ENCODE results near the gene SIGLEC11.
"Not testable (repeated sequence)": the region's sequence is repeated elsewhere in the genome, so short reads cannot be mapped to it uniquely, and the experiment has no call there.

The SIGLEC11 gene

GRCh38 chr19:49971991-49972411 lies 11.0 kb upstream of the SIGLEC11 start:
- TF ChIP-seq, protein P1, sequence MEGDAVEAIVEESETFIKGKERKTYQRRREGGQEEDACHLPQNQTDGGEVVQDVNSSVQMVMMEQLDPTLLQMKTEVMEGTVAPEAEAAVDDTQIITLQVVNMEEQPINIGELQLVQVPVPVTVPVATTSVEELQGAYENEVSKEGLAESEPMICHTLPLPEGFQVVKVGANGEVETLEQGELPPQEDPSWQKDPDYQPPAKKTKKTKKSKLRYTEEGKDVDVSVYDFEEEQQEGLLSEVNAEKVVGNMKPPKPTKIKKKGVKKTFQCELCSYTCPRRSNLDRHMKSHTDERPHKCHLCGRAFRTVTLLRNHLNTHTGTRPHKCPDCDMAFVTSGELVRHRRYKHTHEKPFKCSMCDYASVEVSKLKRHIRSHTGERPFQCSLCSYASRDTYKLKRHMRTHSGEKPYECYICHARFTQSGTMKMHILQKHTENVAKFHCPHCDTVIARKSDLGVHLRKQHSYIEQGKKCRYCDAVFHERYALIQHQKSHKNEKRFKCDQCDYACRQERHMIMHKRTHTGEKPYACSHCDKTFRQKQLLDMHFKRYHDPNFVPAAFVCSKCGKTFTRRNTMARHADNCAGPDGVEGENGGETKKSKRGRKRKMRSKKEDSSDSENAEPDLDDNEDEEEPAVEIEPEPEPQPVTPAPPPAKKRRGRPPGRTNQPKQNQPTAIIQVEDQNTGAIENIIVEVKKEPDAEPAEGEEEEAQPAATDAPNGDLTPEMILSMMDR (IDR thresholded peaks at IDR 0.05; ENCODE audit: low read depth, low read length): no peak
- Histone ChIP-seq H3K4me3 (ENCODE audit: low read depth, low read length) (no peak overlapping the region), H3K27ac (no peak overlapping the region), H3K9me3 (ENCODE audit: severe bottlenecking) (no peaks in the 10 kb centered on the region), H3K36me3 (no peaks in the 10 kb centered on the region), H3K27me3 (ENCODE audit: insufficient read depth, low read depth, severe bottlenecking) (no peaks in the 10 kb centered on the region)
- no peak for DNase-seq

DNA sequence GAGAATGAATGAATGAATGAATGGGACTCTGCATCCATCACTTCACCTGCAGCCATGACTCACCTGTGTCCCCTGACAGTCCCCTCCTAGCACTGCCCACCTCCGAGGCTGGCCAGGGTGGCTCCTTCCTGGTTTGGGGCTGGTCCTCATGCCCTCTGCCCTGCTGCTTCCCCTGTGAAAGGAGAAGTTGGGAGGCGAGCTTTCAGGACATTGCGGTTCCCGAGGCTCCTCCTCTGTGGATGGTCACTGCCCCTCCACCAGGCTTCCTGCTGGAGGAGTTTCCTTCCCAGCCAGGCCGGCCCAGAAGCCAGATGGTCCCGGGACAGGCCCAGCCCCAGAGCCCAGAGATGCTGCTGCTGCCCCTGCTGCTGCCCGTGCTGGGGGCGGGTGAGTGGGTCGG lies 8.4 kb upstream of the SIGLEC11 start:
- not testable (repeated sequence) for H3K36me3 ChIP-seq; H3K9me3 ChIP-seq (ENCODE audit: severe bottlenecking); H3K27ac ChIP-seq; H3K27me3 ChIP-seq (ENCODE audit: insufficient read depth, low read depth, severe bottlenecking); DNase-seq; H3K4me3 ChIP-seq (ENCODE audit: low read depth, low read length)

DNA sequence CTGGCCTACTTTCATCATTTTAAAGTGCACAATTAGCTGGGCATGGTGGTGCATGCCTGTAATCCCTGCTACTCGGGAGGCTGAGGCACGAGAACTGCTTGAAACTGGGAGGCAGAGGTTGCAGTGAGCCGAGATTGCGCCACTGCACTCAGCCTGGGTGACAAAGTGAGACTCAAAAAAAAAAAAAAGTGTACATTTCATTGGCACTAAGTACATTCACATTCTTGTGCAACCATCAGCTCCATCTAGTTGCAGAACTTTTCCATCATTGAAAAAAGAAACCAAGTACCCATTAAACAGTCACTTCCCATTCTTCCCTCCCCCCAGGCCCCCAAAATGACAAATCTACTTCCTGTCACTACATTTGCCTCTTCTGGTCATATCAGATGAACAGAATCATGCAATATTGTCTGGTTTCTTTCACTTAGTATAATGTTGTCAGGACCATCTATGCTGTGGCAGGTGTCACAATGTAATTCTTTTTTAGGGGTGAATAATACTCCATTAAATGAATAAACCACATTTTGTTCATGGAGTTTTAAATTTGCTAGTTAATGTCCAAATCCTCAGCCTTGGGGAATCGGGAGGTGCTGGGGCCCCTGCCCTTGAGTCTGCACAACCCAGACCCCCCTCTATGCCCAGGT lies 7.4 kb upstream of the SIGLEC11 start:
- Histone ChIP-seq H3K4me3 (ENCODE audit: low read depth, low read length) (no peak overlapping the region), H3K27ac (no peak overlapping the region), H3K9me3 (ENCODE audit: severe bottlenecking) (no peaks in the 10 kb centered on the region), H3K36me3 (no peaks in the 10 kb centered on the region), H3K27me3 (ENCODE audit: insufficient read depth, low read depth, severe bottlenecking) (no peaks in the 10 kb centered on the region)
- no peak for DNase-seq
- TF ChIP-seq, protein P1 (IDR thresholded peaks at IDR 0.05; ENCODE audit: low read depth, low read length): no peak

GRCh38 chr19:49959892-49960291 lies 1.1 kb downstream of the SIGLEC11 start:
- H3K27ac ChIP-seq; H3K27me3 ChIP-seq (ENCODE audit: insufficient read depth, low read depth, severe bottlenecking); H3K4me3 ChIP-seq (ENCODE audit: low read depth, low read length); H3K9me3 ChIP-seq (ENCODE audit: severe bottlenecking); H3K36me3 ChIP-seq; DNase-seq: not testable (repeated sequence)

- not testable (repeated sequence) for H3K27me3 ChIP-seq (ENCODE audit: insufficient read depth, low read depth, severe bottlenecking); H3K36me3 ChIP-seq; H3K9me3 ChIP-seq (ENCODE audit: severe bottlenecking); H3K27ac ChIP-seq; H3K4me3 ChIP-seq (ENCODE audit: low read depth, low read length); DNase-seq
Observed at GRCh38 chr19:49958596-49958995, 2.4 kb downstream of the SIGLEC11 start.

GRCh38 chr19:49958144-49958543 lies 2.8 kb downstream of the SIGLEC11 start:
- not testable (repeated sequence) for H3K27me3 ChIP-seq (ENCODE audit: insufficient read depth, low read depth, severe bottlenecking); H3K36me3 ChIP-seq; H3K4me3 ChIP-seq (ENCODE audit: low read depth, low read length); H3K9me3 ChIP-seq (ENCODE audit: severe bottlenecking); DNase-seq; H3K27ac ChIP-seq

GRCh38 chr19:49957262-49957915 lies 3.6 kb downstream of the SIGLEC11 start:
- H3K36me3 ChIP-seq: no peaks in the 10 kb centered on the region
- TF ChIP-seq, protein P1 (IDR thresholded peaks at IDR 0.05; ENCODE audit: low read depth, low read length): no peak
- DNase-seq: no peak
- H3K9me3 ChIP-seq (ENCODE audit: severe bottlenecking): peaks cover 3% of the 10 kb centered on the region
- no peak overlapping the region for H3K4me3 ChIP-seq (ENCODE audit: low read depth, low read length)
- no peaks in the 10 kb centered on the region for H3K27me3 ChIP-seq (ENCODE audit: insufficient read depth, low read depth, severe bottlenecking)
- H3K27ac ChIP-seq: no peak overlapping the region

DNA sequence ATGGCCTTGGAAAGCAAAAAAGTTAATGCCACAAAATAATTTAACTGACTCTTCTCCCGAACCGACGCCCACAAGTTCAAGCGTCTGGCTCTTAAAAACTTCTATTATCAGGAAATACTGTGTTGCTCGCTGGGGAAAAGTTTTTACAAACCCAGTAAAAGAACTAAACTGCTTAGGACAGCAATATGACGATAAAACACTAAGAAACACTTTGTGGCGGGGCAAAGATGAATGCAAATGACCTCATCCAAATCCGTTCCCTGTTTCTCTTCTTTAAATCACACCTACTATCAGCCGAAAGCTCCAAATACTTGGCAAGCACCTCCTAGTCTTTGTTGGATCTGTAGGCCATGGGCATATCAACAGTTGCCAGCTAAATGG lies 4.9 kb downstream of the SIGLEC11 start:
- H3K4me3 ChIP-seq (ENCODE audit: low read depth, low read length): no peak overlapping the region
- no peaks in the 10 kb centered on the region for H3K9me3 ChIP-seq (ENCODE audit: severe bottlenecking)
- TF ChIP-seq, protein P1 (IDR thresholded peaks at IDR 0.05; ENCODE audit: low read depth, low read length): no peak
- no peaks in the 10 kb centered on the region for H3K36me3 ChIP-seq
- no peak overlapping the region for H3K27ac ChIP-seq
- no peaks in the 10 kb centered on the region for H3K27me3 ChIP-seq (ENCODE audit: insufficient read depth, low read depth, severe bottlenecking)
- DNase-seq: no peak
